ENCODE measurements around the gene KLHL20.
"Not testable (repeated sequence)": the region's sequence is repeated elsewhere in the genome, so short reads cannot be mapped to it uniquely, and the experiment has no call there.

KLHL20 gene

GRCh38 chr1:173714759-173715537 lies at the start of gene KLHL20:
KLHL20 (plus strand) TSS chr1:173714981; CDS start chr1:173716044, 1,063 bp downstream.
- FAIRE-seq (peak; percentile 77), DNase-seq (ENCODE audit: low spot score) (peak; percentile 87)

GRCh38 chr1:173666646-173667045 lies 48.1 kb upstream of the KLHL20 start:
- peak; percentile 23 for FAIRE-seq
- no peak for DNase-seq (ENCODE audit: low spot score)

GRCh38 chr1:173669491-173669941 lies 45.3 kb upstream of the KLHL20 start, which contains the start of gene ANKRD45:
ANKRD45 (minus strand) TSS chr1:173669851; CDS start chr1:173659418, 10,433 bp downstream.
- DNase-seq (ENCODE audit: low spot score) (no peak), FAIRE-seq (no peak)

GRCh38 chr1:173674496-173674895 lies 40.3 kb upstream of the KLHL20 start:
- FAIRE-seq; DNase-seq (ENCODE audit: low spot score): not testable (repeated sequence)

- FAIRE-seq; DNase-seq (ENCODE audit: low spot score): not testable (repeated sequence)
Measured at GRCh38 chr1:173680152-173680551, 34.6 kb upstream of the KLHL20 start.

- FAIRE-seq: no peak
- no peak for DNase-seq (ENCODE audit: low spot score)
Measured at GRCh38 chr1:173682184-173682583, 32.6 kb upstream of the KLHL20 start.

- DNase-seq (ENCODE audit: low spot score): not testable (repeated sequence)
Measured at GRCh38 chr1:173683838-173684237, 30.9 kb upstream of the KLHL20 start.

GRCh38 chr1:173685121-173685520 lies 29.7 kb upstream of the KLHL20 start:
- FAIRE-seq: not testable (repeated sequence)

More at GRCh38 chr1:173683838-173684237, 30.9 kb upstream of the KLHL20 start:
- not testable (repeated sequence) for FAIRE-seq

GRCh38 chr1:173688300-173688699 lies 26.5 kb upstream of the KLHL20 start:
- DNase-seq (ENCODE audit: low spot score): no peak
- no peak for FAIRE-seq

More at GRCh38 chr1:173685121-173685520, 29.7 kb upstream of the KLHL20 start:
- DNase-seq (ENCODE audit: low spot score): not testable (repeated sequence)

- FAIRE-seq (no peak), DNase-seq (ENCODE audit: low spot score) (no peak)
Measured at GRCh38 chr1:173693238-173693637, 21.5 kb upstream of the KLHL20 start.

GRCh38 chr1:173701299-173701698 lies 13.5 kb upstream of the KLHL20 start:
- FAIRE-seq: not testable (repeated sequence)

GRCh38 chr1:173702736-173703135 lies 12.0 kb upstream of the KLHL20 start:
- no peak for FAIRE-seq
- DNase-seq (ENCODE audit: low spot score): no peak

More at GRCh38 chr1:173701299-173701698, 13.5 kb upstream of the KLHL20 start:
- not testable (repeated sequence) for DNase-seq (ENCODE audit: low spot score)

GRCh38 chr1:173705117-173705516 lies 9.7 kb upstream of the KLHL20 start:
- no peak for DNase-seq (ENCODE audit: low spot score)
- FAIRE-seq: no peak

- DNase-seq (ENCODE audit: low spot score) (no peak), FAIRE-seq (no peak)
Measured at GRCh38 chr1:173708787-173709186, 6.0 kb upstream of the KLHL20 start.

GRCh38 chr1:173714441-173714758 lies 381 bp upstream of the KLHL20 start:
- FAIRE-seq (no peak), DNase-seq (ENCODE audit: low spot score) (no peak)

GRCh38 chr1:173715538-173715844 lies 710 bp downstream of the KLHL20 start:
- FAIRE-seq (no peak), DNase-seq (ENCODE audit: low spot score) (peak; percentile 7)

- FAIRE-seq: peak; percentile 46
- DNase-seq (ENCODE audit: low spot score): peak; percentile 26
Measured at GRCh38 chr1:173717238-173717637, 2.5 kb downstream of the KLHL20 start.

- DNase-seq (ENCODE audit: low spot score); FAIRE-seq: not testable (repeated sequence)
Measured at GRCh38 chr1:173731331-173731730, 16.6 kb downstream of the KLHL20 start.

- DNase-seq (ENCODE audit: low spot score): no peak
- FAIRE-seq: no peak
Measured at GRCh38 chr1:173733912-173734311, 19.1 kb downstream of the KLHL20 start.

- DNase-seq (ENCODE audit: low spot score); FAIRE-seq: not testable (repeated sequence)
Measured at GRCh38 chr1:173736104-173736503, 21.3 kb downstream of the KLHL20 start.

- no peak for DNase-seq (ENCODE audit: low spot score)
Measured at GRCh38 chr1:173742203-173742886, 27.6 kb downstream of the KLHL20 start.

GRCh38 chr1:173744651-173745050 lies 29.9 kb downstream of the KLHL20 start:
- FAIRE-seq (no peak), DNase-seq (ENCODE audit: low spot score) (no peak)

More at GRCh38 chr1:173742203-173742886, 27.6 kb downstream of the KLHL20 start:
- FAIRE-seq: no peak

Data from RCC 7860 (cell line).